ENCODE results near the gene PWWP2B.

The PWWP2B gene

DNA sequence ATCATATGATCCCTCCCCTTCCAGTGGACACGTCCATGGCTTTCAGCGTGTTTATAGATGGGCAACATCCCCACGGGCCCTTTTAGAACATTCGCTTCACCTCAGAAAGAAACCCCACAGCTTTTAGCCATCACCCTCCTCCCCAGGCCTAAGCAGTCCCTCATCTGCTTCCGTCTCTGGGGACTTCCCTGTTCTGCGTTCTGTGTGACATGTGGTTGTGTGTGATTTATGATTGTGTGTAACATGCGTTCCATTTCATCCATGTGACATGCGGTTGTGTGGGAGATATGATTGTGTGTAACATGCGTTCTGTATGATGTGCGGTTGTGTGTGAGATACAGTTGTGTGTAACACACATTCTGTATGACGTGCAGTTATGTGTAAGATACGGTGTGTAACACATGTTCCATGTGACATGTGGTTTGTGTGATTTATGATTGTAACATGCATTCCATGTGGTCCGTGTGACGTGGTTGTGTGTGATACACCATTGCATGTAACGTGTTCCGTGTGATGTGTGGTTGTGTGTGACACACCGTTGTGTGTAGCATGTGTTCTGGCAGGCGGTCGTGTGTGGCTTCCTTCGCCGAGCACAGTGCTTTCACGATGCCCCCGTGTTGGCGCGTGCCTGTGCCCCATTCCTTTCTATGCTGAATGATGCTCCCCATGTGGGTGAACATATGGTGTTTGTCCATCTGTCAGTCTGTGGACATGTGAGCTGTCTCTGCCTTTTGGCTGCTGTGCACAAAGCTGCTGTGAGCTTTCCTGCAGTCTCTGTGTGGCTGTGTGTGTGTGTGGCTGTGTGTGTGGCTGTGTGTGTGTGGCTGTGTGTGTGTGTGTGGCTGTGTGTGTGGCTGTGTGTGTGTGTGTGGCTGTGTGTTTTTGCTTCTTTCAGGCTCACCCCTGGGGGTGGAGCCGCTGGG lies 26.2 kb downstream of the PWWP2B start:
- H3K4me1 ChIP-seq (ENCODE audit: control insufficient read depth, insufficient read depth, low read length), result peaks cover 30% of the 10 kb centered on the region
- H3K4me3 ChIP-seq (ENCODE audit: low read depth, low read length), result no peak overlapping the region
- no peaks in the 10 kb centered on the region for H3K27me3 ChIP-seq (ENCODE audit: control insufficient read depth, insufficient read depth, low read length)

DNA sequence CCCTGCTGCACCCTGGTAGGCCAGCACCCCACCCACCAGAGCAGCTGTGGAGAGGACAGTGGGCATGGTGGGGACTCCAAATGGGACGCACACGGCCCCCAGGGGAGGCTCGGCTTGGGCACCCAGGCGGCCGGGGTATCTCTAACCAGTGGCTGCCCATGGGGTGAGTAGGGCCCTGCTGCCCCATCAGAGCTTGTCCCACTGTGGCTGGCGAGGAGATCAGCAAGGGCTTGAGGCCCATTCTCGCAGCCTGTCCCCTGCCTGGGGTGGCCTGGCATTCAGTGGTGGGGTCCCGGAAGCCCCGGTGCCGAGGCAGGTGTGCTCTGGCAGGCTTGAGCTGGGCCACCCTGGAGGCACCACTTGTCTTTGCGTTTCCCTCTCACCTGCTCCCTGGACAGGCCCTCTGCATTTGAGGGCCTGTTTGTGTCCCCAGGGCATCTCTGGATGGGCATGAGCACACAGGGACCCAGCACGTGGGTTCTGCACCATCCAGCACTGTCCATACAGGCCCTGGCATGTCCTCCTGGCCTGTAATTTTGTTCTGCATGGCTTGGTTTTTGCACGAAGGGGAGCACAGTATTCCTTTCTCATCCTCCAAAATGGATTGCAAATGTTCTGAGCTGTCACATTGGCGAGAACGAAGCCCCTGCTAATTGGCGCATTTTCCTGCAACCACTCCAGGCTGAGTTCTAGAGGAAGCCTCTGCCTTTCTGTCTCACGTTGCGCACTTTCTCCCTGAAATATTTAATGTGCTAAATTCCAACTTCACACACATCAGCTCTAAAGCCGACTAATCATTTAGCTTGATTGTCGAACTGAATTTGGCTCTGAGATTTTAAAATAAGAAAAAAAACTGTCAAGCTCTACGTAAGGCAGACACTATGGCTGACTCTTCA lies 27.2 kb downstream of the PWWP2B start:
- Histone ChIP-seq H3K36me3 (ENCODE audit: control insufficient read depth, insufficient read depth, low read length) (no peaks in the 10 kb centered on the region), H3K27me3 (ENCODE audit: control insufficient read depth, insufficient read depth, low read length) (no peaks in the 10 kb centered on the region), H3K27ac (ENCODE audit: low read depth, low read length) (no peak overlapping the region), H3K9me3 (ENCODE audit: control insufficient read depth, insufficient read depth, low read length) (no peaks in the 10 kb centered on the region), H3K4me1 (ENCODE audit: control insufficient read depth, insufficient read depth, low read length) (peaks cover 19% of the 10 kb centered on the region; the same call in 1 of the 2 replicates), H3K9ac (ENCODE audit: low read depth, low read length) (no peak overlapping the region), H3K4me3 (ENCODE audit: low read depth, low read length) (no peak overlapping the region)

More for the DNA sequence above, 26.2 kb downstream of the PWWP2B start:
- no peak overlapping the region for H3K9ac ChIP-seq (ENCODE audit: low read depth, low read length)
- H3K36me3 ChIP-seq (ENCODE audit: control insufficient read depth, insufficient read depth, low read length), result no peaks in the 10 kb centered on the region
- no peak overlapping the region for H3K27ac ChIP-seq (ENCODE audit: low read depth, low read length)
- no peaks in the 10 kb centered on the region for H3K9me3 ChIP-seq (ENCODE audit: control insufficient read depth, insufficient read depth, low read length)

DNA sequence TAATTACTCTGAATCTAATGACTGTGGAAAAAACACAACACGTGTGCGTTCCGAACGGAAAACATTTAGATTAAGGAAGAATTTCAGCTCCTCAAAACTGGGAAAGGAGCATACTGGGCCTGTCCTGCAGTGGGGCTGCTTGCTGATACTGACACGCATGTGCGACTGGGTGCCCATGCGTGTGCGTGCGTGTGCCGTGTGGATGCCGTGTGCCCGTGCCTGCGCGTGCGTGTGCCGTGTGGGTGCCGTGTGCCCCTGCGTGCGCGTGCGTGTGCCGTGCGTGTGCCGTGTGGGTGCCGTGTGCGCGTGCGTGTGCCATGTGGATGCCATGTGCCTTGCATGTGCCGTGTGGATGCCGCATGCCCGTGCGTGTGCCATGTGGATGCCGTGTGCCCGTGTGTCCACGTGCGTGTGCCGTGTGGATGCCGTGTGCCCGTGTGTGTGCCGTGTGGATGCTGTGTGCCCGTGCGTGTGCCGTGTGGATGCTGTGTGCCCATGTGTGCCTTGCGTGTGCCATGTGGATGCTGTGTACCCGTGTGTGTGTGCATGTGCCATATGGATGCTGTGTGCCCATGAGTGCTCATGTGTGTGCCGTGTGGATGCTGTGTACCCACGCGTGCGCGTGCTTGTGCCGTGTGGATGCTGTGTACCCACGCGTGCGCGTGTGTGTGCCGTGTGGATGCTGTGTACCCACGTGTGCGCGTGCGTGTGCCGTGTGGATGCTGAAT lies 28.2 kb downstream of the PWWP2B start:
- no peaks in the 10 kb centered on the region for H3K9me3 ChIP-seq (ENCODE audit: control insufficient read depth, insufficient read depth, low read length)
- H3K4me1 ChIP-seq (ENCODE audit: control insufficient read depth, insufficient read depth, low read length), result peaks cover 13% of the 10 kb centered on the region; the same call in 1 of the 2 replicates
- no peak overlapping the region for H3K4me3 ChIP-seq (ENCODE audit: low read depth, low read length)
- no peaks in the 10 kb centered on the region for H3K27me3 ChIP-seq (ENCODE audit: control insufficient read depth, insufficient read depth, low read length)
- H3K36me3 ChIP-seq (ENCODE audit: control insufficient read depth, insufficient read depth, low read length), result no peaks in the 10 kb centered on the region
- no peak overlapping the region for H3K9ac ChIP-seq (ENCODE audit: low read depth, low read length)
- no peak overlapping the region for H3K27ac ChIP-seq (ENCODE audit: low read depth, low read length)

DNA sequence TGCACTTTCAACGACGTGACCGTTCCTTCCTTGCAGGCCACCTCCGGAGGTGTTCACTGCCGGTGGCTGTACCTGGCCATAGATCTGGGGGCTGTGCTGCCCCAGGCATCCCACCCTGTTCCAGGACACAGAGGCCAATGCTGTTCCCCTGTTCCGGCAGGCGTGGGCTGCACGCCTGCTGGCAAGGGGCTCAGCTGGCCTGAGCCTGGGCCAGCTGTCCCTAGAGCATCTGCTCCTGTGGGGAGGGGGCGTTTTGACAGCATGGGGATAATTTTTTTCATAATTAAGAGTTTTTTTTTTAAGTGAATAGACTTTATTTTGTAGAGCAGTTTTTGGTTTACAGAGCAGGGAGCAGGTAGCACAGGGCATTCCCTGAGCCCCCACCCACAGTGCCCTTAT lies 28.8 kb downstream of the PWWP2B start:
- Histone ChIP-seq H3K4me1 (ENCODE audit: control insufficient read depth, insufficient read depth, low read length) (peaks cover 7% of the 10 kb centered on the region; the same call in 1 of the 2 replicates), H3K27me3 (ENCODE audit: control insufficient read depth, insufficient read depth, low read length) (no peaks in the 10 kb centered on the region), H3K9me3 (ENCODE audit: control insufficient read depth, insufficient read depth, low read length) (no peaks in the 10 kb centered on the region), H3K27ac (ENCODE audit: low read depth, low read length) (no peak overlapping the region), H3K4me3 (ENCODE audit: low read depth, low read length) (no peak overlapping the region), H3K9ac (ENCODE audit: low read depth, low read length) (no peak overlapping the region), H3K36me3 (ENCODE audit: control insufficient read depth, insufficient read depth, low read length) (no peaks in the 10 kb centered on the region)

DNA sequence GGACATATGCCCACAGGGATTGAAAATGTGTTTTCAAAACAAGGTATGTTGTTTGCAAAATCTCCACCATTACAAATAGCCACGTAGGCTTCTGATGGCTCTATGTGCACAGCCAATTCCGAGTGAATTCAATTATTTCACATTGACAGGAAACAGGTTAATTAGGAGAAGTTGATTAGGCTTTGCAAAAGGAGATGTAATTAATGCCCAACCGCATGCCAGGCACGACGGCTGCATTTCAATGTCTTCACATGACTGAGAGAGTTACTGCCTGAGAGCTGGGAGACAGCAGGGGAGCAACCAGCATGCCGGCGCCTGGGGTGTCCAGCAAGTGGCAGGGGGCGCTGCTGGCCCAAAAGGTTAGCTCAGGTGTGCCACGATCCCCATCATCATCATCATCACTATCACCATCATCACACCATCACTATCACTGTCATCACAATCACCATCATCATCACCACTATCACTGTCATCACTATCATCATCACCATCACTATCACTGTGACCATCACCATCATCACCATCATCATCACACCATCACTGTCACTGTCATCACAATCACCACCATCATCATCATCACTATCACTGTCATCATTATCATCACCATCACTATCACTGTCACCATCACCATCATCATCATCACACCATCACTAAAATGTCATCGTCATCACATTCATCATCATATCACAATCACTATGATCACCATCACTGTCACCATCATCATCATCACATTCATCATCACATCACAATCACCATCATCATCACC lies 30.2 kb downstream of the PWWP2B start:
- no peaks in the 10 kb centered on the region for H3K4me1 ChIP-seq (ENCODE audit: control insufficient read depth, insufficient read depth, low read length)
- no peaks in the 10 kb centered on the region for H3K27me3 ChIP-seq (ENCODE audit: control insufficient read depth, insufficient read depth, low read length)
- H3K9ac ChIP-seq (ENCODE audit: low read depth, low read length), result no peak overlapping the region
- no peak overlapping the region for H3K4me3 ChIP-seq (ENCODE audit: low read depth, low read length)
- H3K27ac ChIP-seq (ENCODE audit: low read depth, low read length), result no peak overlapping the region
- H3K9me3 ChIP-seq (ENCODE audit: control insufficient read depth, insufficient read depth, low read length), result no peaks in the 10 kb centered on the region
- H3K36me3 ChIP-seq (ENCODE audit: control insufficient read depth, insufficient read depth, low read length), result no peaks in the 10 kb centered on the region

DNA sequence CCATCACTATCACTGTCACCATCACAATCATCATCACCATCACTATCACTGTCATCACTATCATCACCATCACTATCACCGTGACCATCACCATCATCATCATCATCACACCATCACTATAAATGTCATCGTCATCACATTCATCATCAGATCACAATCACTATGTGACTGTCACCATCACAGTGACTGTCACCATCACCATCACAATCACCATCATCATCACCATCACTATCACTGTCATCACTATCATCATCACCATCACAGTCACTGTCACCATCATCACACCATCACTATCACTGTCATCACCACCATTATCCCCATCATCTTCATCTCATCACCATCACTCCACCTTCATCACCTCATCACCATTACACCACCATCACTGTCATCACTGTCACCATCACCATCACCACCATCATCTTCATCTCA lies 31.0 kb downstream of the PWWP2B start:
- H3K36me3 ChIP-seq (ENCODE audit: control insufficient read depth, insufficient read depth, low read length), result no peaks in the 10 kb centered on the region
- H3K27me3 ChIP-seq (ENCODE audit: control insufficient read depth, insufficient read depth, low read length), result no peaks in the 10 kb centered on the region
- H3K9me3 ChIP-seq (ENCODE audit: control insufficient read depth, insufficient read depth, low read length), result no peaks in the 10 kb centered on the region
- H3K9ac ChIP-seq (ENCODE audit: low read depth, low read length), result no peak overlapping the region
- no peaks in the 10 kb centered on the region for H3K4me1 ChIP-seq (ENCODE audit: control insufficient read depth, insufficient read depth, low read length)
- H3K27ac ChIP-seq (ENCODE audit: low read depth, low read length), result no peak overlapping the region
- H3K4me3 ChIP-seq (ENCODE audit: low read depth, low read length), result no peak overlapping the region

DNA sequence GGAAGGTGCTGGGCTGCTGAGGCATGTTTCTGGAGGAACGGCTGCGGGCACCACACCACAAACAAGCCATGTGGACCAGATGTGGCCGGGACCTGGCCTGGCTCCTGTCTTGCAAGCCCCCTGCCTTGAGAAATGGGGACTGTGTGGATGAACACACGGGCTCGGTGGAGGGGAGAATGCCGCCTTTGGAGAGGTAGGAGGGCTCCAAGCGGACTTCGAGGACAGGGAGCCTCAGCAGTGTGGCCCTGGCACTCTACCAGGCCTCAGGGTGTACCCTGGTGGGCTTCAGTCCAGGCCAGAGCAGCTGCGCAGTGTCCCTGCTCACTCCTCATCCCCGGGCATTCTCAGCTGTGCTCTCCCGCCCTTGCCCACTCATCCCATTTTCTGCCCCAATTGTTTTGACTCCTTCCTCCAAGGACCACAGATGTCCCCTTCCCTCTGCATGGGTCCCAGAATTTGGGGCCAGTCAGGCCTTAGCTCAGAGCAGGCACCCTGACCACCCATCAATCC lies 31.5 kb downstream of the PWWP2B start:
- Histone ChIP-seq H3K27ac (ENCODE audit: low read depth, low read length) (no peak overlapping the region), H3K4me1 (ENCODE audit: control insufficient read depth, insufficient read depth, low read length) (no peaks in the 10 kb centered on the region), H3K4me3 (ENCODE audit: low read depth, low read length) (no peak overlapping the region), H3K9ac (ENCODE audit: low read depth, low read length) (no peak overlapping the region), H3K36me3 (ENCODE audit: control insufficient read depth, insufficient read depth, low read length) (no peaks in the 10 kb centered on the region), H3K27me3 (ENCODE audit: control insufficient read depth, insufficient read depth, low read length) (no peaks in the 10 kb centered on the region), H3K9me3 (ENCODE audit: control insufficient read depth, insufficient read depth, low read length) (no peaks in the 10 kb centered on the region)

DNA sequence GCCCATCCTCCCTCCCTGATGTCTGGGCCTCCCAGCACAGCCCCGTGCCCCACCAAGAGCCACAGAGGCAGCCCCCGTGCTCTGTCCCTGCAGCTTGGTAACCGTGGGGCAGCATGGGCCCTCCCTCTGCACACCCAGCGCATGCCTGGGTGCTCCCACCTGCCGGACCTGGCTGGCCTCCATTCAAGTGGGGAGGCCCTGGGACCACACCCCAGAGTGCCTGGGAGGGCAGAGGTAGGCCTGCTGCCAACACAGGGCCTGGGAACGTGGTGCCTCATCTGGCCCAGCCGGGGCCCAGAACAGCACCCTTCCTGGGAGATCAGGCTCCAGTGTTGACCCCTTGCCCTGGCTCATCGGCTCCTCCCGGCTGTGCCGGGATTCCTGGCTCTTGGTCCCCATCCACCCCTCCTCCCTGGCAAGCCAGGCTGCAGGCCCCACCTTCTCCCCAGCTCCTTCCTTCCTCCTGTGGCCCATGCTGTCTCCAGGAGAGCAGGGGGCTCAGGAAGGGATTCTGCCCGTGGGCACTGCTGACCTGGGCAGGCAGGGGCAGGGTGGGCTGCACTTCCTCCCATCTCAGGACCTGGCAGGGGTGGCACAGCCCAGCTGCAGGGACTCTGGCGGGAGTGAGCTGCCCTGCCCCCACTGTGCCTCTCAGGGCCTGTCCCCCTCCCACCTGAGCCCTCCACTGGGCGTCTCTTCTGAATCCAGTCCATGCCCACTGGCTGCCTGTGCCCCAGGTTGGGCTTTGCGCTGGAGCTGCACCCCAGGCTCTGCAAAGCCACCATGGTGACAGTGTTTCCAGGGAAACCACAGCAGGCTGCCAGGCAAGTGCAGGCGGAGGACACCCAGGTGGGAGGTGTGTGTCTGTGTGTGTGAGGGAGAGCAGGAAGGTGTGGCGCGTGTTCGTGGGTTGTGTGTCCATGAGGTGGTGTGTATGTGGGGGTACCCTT lies 32.6 kb downstream of the PWWP2B start:
- H3K4me3 ChIP-seq (ENCODE audit: low read depth, low read length), result no peak overlapping the region
- H3K4me1 ChIP-seq (ENCODE audit: control insufficient read depth, insufficient read depth, low read length), result no peaks in the 10 kb centered on the region
- H3K27ac ChIP-seq (ENCODE audit: low read depth, low read length), result no peak overlapping the region
- no peaks in the 10 kb centered on the region for H3K27me3 ChIP-seq (ENCODE audit: control insufficient read depth, insufficient read depth, low read length)
- no peaks in the 10 kb centered on the region for H3K36me3 ChIP-seq (ENCODE audit: control insufficient read depth, insufficient read depth, low read length)
- H3K9me3 ChIP-seq (ENCODE audit: control insufficient read depth, insufficient read depth, low read length), result no peaks in the 10 kb centered on the region
- no peak overlapping the region for H3K9ac ChIP-seq (ENCODE audit: low read depth, low read length)

DNA sequence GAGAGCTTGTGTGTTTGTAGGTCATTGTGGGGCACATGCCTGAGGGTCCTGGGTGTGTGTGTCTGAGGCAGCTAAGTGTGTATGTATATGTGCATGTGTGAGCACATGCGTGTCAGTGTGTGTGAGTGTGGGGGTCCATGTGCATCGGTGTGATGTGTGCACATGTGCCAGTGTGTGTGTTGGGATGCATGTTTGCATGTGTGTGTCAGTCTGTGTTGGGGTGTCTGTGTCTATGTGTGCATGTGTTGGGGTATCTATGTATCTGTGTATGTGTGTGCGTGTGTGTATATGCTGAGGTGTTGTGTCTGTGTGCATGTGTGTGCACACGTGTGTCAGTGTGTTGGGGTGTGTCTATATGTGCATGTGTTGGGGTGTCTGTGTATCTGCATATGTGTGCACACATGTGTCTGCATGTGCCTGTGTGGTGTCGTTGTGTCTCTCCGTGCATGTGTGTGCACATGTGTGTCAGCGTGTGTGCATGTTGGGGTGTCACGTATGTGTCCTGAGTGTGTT lies 33.3 kb downstream of the PWWP2B start:
- Histone ChIP-seq H3K4me3 (ENCODE audit: low read depth, low read length) (no peak overlapping the region), H3K36me3 (ENCODE audit: control insufficient read depth, insufficient read depth, low read length) (no peaks in the 10 kb centered on the region), H3K9me3 (ENCODE audit: control insufficient read depth, insufficient read depth, low read length) (no peaks in the 10 kb centered on the region), H3K9ac (ENCODE audit: low read depth, low read length) (no peak overlapping the region), H3K4me1 (ENCODE audit: control insufficient read depth, insufficient read depth, low read length) (no peaks in the 10 kb centered on the region), H3K27ac (ENCODE audit: low read depth, low read length) (no peak overlapping the region), H3K27me3 (ENCODE audit: control insufficient read depth, insufficient read depth, low read length) (no peaks in the 10 kb centered on the region)
